HG03135 (cell line): ENCODE measurements around the gene IFTAP.
"Not testable (repeated sequence)": the region's sequence is repeated elsewhere in the genome, so short reads cannot be mapped to it uniquely, and the experiment has no call there.

ENCODE experiments used
- ATAC-seq: cut with Tn5 transposase; IDR thresholded peaks from one replicate; pipeline ENCODE4 v1.9.1; 2021; ENCODE audit warnings: mild to moderate bottlenecking, moderate library complexity; ENCODE audit not compliant: unreplicated experiment

The IFTAP gene

GRCh38 chr11:36635066-36635862 lies 41.0 kb downstream of the IFTAP start:
- ATAC-seq, result no peak

GRCh38 chr11:36638556-36638955 lies 44.3 kb downstream of the IFTAP start:
- no peak for ATAC-seq

GRCh38 chr11:36657610-36658267 lies 63.4 kb downstream of the IFTAP start:
- ATAC-seq, result no peak

- ATAC-seq, result not testable (repeated sequence)
These were observed 67.1 kb downstream of the IFTAP start for GRCh38 chr11:36661359-36661758.

GRCh38 chr11:36672815-36673450 lies 78.6 kb downstream of the IFTAP start:
- ATAC-seq, result no peak

- ATAC-seq, result not testable (repeated sequence)
These were observed 85.2 kb downstream of the IFTAP start for GRCh38 chr11:36679547-36679946.

- ATAC-seq, result no peak
These were observed 89.5 kb downstream of the IFTAP start for GRCh38 chr11:36683818-36684217.

- no peak for ATAC-seq
These were observed 90.8 kb downstream of the IFTAP start for GRCh38 chr11:36684840-36685801.

- ATAC-seq, result no peak
These were observed 93.8 kb downstream of the IFTAP start for GRCh38 chr11:36688132-36688531.

GRCh38 chr11:36688571-36689291 lies 94.4 kb downstream of the IFTAP start:
- no peak for ATAC-seq

- ATAC-seq, result no peak
These were observed 95.1 kb downstream of the IFTAP start for GRCh38 chr11:36689442-36689841.

- no peak for ATAC-seq
These were observed 98.4 kb downstream of the IFTAP start for GRCh38 chr11:36692704-36693103.

GRCh38 chr11:36693139-36693843 lies 99.0 kb downstream of the IFTAP start:
- ATAC-seq, result no peak

- ATAC-seq, result no peak
These were observed 100.8 kb downstream of the IFTAP start for GRCh38 chr11:36695111-36695510.

GRCh38 chr11:36695571-36695970 lies 101.3 kb downstream of the IFTAP start:
- ATAC-seq, result no peak

- no peak for ATAC-seq
These were observed 102.2 kb downstream of the IFTAP start for GRCh38 chr11:36696550-36696949.

- ATAC-seq, result no peak
These were observed 105.0 kb downstream of the IFTAP start for GRCh38 chr11:36699271-36699670.

GRCh38 chr11:36700246-36700645 lies 105.9 kb downstream of the IFTAP start:
- ATAC-seq, result no peak

- no peak for ATAC-seq
These were observed 108.2 kb downstream of the IFTAP start for GRCh38 chr11:36702330-36703054.
